Measurements from ENCODE around the gene SEMA3F. TPM values are rescaled to one million over a fixed set of nuclear protein-coding genes. Genes with fewer than 3 reads are reported as not detected.

Gene SEMA3F
- total RNA-seq, 1 experiment from 2014 or later: 69.6 TPM

DNA sequence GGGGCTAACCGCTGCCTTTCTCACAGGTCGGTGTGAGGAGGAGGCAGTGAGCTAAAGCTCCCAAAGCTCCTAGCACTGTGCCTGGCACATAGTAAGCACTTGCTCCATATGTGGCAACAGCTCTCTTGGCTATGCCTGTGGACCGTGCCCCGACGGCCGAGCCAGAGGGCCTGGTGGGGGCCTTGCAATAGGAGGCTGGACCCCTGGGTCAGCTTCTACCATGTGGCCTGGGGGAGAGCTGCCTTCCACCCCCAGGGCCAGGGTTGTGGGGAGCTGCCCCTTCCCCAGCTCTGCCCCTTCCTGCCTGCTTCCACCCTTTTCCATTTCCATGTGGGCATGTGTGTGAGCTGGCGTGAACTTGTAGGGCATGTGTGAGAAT, 19.4 kb downstream of the SEMA3F start:
- peaks cover 49% of the 10 kb centered on the region for H3K4me1 ChIP-seq (ENCODE audit: control insufficient read depth, insufficient read depth, low read length)
- TF ChIP-seq, protein P1, sequence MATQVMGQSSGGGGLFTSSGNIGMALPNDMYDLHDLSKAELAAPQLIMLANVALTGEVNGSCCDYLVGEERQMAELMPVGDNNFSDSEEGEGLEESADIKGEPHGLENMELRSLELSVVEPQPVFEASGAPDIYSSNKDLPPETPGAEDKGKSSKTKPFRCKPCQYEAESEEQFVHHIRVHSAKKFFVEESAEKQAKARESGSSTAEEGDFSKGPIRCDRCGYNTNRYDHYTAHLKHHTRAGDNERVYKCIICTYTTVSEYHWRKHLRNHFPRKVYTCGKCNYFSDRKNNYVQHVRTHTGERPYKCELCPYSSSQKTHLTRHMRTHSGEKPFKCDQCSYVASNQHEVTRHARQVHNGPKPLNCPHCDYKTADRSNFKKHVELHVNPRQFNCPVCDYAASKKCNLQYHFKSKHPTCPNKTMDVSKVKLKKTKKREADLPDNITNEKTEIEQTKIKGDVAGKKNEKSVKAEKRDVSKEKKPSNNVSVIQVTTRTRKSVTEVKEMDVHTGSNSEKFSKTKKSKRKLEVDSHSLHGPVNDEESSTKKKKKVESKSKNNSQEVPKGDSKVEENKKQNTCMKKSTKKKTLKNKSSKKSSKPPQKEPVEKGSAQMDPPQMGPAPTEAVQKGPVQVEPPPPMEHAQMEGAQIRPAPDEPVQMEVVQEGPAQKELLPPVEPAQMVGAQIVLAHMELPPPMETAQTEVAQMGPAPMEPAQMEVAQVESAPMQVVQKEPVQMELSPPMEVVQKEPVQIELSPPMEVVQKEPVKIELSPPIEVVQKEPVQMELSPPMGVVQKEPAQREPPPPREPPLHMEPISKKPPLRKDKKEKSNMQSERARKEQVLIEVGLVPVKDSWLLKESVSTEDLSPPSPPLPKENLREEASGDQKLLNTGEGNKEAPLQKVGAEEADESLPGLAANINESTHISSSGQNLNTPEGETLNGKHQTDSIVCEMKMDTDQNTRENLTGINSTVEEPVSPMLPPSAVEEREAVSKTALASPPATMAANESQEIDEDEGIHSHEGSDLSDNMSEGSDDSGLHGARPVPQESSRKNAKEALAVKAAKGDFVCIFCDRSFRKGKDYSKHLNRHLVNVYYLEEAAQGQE (IDR thresholded peaks at IDR 0.05; ENCODE audit: insufficient read depth in 1 of 2, low read depth in 2 of 2, low read length in 1 of 2): no peak
- no peak for TF ChIP-seq POLR2AphosphoS5 (IDR thresholded peaks at IDR 0.05; ENCODE audit: low read depth, low read length)
- TF ChIP-seq, protein P2, sequence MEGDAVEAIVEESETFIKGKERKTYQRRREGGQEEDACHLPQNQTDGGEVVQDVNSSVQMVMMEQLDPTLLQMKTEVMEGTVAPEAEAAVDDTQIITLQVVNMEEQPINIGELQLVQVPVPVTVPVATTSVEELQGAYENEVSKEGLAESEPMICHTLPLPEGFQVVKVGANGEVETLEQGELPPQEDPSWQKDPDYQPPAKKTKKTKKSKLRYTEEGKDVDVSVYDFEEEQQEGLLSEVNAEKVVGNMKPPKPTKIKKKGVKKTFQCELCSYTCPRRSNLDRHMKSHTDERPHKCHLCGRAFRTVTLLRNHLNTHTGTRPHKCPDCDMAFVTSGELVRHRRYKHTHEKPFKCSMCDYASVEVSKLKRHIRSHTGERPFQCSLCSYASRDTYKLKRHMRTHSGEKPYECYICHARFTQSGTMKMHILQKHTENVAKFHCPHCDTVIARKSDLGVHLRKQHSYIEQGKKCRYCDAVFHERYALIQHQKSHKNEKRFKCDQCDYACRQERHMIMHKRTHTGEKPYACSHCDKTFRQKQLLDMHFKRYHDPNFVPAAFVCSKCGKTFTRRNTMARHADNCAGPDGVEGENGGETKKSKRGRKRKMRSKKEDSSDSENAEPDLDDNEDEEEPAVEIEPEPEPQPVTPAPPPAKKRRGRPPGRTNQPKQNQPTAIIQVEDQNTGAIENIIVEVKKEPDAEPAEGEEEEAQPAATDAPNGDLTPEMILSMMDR (IDR thresholded peaks at IDR 0.05): no peak
- TF ChIP-seq TCF7L2 (IDR thresholded peaks at IDR 0.05; ENCODE audit: low read depth, low read length): no peak
- no peak for TF ChIP-seq SIN3A (IDR thresholded peaks at IDR 0.05; ENCODE audit: borderline replicate concordance, insufficient read depth, low read depth, low read length)
- H3K4me3 ChIP-seq (ENCODE audit: low read depth in 2 of 2, low read length in 2 of 2): no peak overlapping the region
- CTCF ChIA-PET: no interaction called here
- no TSS peak for BruUV-seq (replicated peaks)
- no peaks in the 10 kb centered on the region for H3K9me3 ChIP-seq (ENCODE audit: control insufficient read depth, insufficient read depth, low read depth, low read length)
- intact Hi-C loops (cut with micrococcal nuclease; ENCODE audit: unreplicated experiment) (no loop called here), in situ Hi-C loops (cut with HindIII; ENCODE audit: low pct_unique_long_range_greater_than_20kb, low sequenced_read_pairs) (no loop called here)
- no peaks in the 10 kb centered on the region for H3K27me3 ChIP-seq (ENCODE audit: control insufficient read depth, insufficient read depth, low read length)
- ATAC-seq (no peak), DNase-seq (ENCODE audit: low read depth, low spot score) (no peak)
- POLR2A ChIA-PET: no interaction called here
- H3K27ac ChIP-seq (ENCODE audit: low read length): no peak overlapping the region
- no peaks in the 10 kb centered on the region; the same call in 1 of the 2 replicates for H3K36me3 ChIP-seq (ENCODE audit: control insufficient read depth, insufficient read depth, low read length)

DNA sequence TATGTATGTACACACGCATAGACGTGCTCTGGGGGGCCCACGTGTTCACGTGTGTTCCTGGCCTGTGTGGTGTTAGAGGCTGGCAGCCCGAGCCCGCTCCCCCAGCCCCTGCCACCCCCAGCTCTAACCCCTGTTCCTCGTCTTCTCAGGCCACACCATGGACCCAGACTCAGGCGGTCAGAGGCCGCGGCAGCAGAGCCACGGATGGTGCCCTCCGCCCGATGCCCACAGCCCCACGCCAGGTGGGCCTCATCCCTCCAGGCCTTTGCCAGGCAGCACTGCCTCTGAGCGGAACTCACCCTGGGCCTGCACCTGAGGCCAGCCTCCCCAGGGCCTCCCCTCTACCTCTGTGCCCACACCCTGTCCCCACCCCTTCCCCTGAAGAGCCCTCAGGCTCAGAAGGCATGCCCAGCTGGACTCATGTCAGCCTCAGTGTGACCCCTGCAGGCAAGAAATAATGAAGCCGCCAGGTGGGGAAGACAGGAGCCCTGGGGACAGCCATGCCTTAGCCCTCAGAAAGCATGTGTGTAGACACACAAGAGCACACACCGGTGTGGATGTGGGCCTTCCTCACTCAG, 19.9 kb downstream of the SEMA3F start:
- Histone ChIP-seq H3K36me3 (ENCODE audit: control insufficient read depth, insufficient read depth, low read length) (no peaks in the 10 kb centered on the region; the same call in 1 of the 2 replicates), H3K4me1 (ENCODE audit: control insufficient read depth, insufficient read depth, low read length) (peaks cover 43% of the 10 kb centered on the region), H3K27me3 (ENCODE audit: control insufficient read depth, insufficient read depth, low read length) (no peaks in the 10 kb centered on the region), H3K27ac (ENCODE audit: low read length) (no peak overlapping the region), H3K4me3 (ENCODE audit: low read depth in 2 of 2, low read length in 2 of 2) (no peak overlapping the region), H3K9me3 (ENCODE audit: control insufficient read depth, insufficient read depth, low read depth, low read length) (no peaks in the 10 kb centered on the region)
- ChIA-PET CTCF (no interaction called here), POLR2A (no interaction called here)
- TF ChIP-seq POLR2AphosphoS5 (IDR thresholded peaks at IDR 0.05; ENCODE audit: low read depth, low read length) (no peak), TCF7L2 (IDR thresholded peaks at IDR 0.05; ENCODE audit: low read depth, low read length) (no peak), SIN3A (IDR thresholded peaks at IDR 0.05; ENCODE audit: borderline replicate concordance, insufficient read depth, low read depth, low read length) (no peak)
- TF ChIP-seq, protein P1 (IDR thresholded peaks at IDR 0.05; ENCODE audit: insufficient read depth in 1 of 2, low read depth in 2 of 2, low read length in 1 of 2): no peak
- TF ChIP-seq, protein P2 (IDR thresholded peaks at IDR 0.05): no peak
- intact Hi-C loops (cut with micrococcal nuclease; ENCODE audit: unreplicated experiment) (no loop called here), in situ Hi-C loops (cut with HindIII; ENCODE audit: low pct_unique_long_range_greater_than_20kb, low sequenced_read_pairs) (no loop called here)
- no peak for ATAC-seq
- BruUV-seq (replicated peaks): no TSS peak
- DNase-seq (ENCODE audit: low read depth, low spot score): no peak
